KMS-11 (cell line): ENCODE measurements around the gene OR10V1.

Source experiments
- H2AFZ ChIP-seq: fragments of 200-600 bp; sonication (generic); 2 replicates; pipeline ENCODE4 v1.6.1; 2016; ENCODE audit warnings: antibody characterized with exemption, mixed run types, low read depth
- H3K27ac ChIP-seq: fragments of 200-600 bp; sonication (generic); 2 replicates; pipeline ENCODE4 v1.6.1; 2016; ENCODE audit warnings: mild to moderate bottlenecking, mixed run types
- H3K27me3 ChIP-seq: fragments of 200-600 bp; sonication (generic); 2 replicates; pipeline ENCODE4 v1.6.1; 2017; ENCODE audit warnings: mild to moderate bottlenecking, low read depth, mixed run types, moderate library complexity; ENCODE audit not compliant: insufficient read depth
- H3K36me3 ChIP-seq: fragments of 200-600 bp; sonication (generic); 2 replicates; pipeline ENCODE4 v1.6.1; 2017; ENCODE audit warnings: mild to moderate bottlenecking, mixed run types; ENCODE audit not compliant: insufficient read depth
- H3K4me1 ChIP-seq: fragments of 200-600 bp; sonication (generic); 2 replicates; pipeline ENCODE4 v1.6.1; 2016; ENCODE audit warnings: mild to moderate bottlenecking, low read depth, mixed run types; ENCODE audit not compliant: poor library complexity, severe bottlenecking
- H3K4me2 ChIP-seq: fragments of 200-600 bp; sonication (generic); 2 replicates; pipeline ENCODE4 v1.7.0; 2016; ENCODE audit warnings: mild to moderate bottlenecking, mixed run types
- H3K4me3 ChIP-seq: fragments of 200-600 bp; sonication (generic); IDR thresholded peaks from 2 replicates; pipeline ENCODE4 v1.6.1; 2017; ENCODE audit warnings: low read depth, low read length, mixed read lengths; ENCODE audit not compliant: insufficient read depth
- H3K79me2 ChIP-seq: fragments of 200-600 bp; sonication (generic); 2 replicates; pipeline ENCODE4 v1.6.1; 2016; ENCODE audit warnings: low read depth, mixed run types; ENCODE audit not compliant: insufficient read depth
- H3K9ac ChIP-seq: fragments of 200-600 bp; sonication (generic); 2 replicates; pipeline ENCODE4 v1.6.1; 2016; ENCODE audit warnings: mild to moderate bottlenecking, mixed run types
- H4K20me1 ChIP-seq: fragments of 200-600 bp; sonication (generic); 2 replicates; pipeline ENCODE4 v1.6.1; 2016; ENCODE audit warnings: mild to moderate bottlenecking, mixed run types; ENCODE audit not compliant: insufficient read depth
- CTCF ChIP-seq: fragments of 200-600 bp; sonication (generic); conservative IDR thresholded peaks from 2 replicates; pipeline ENCODE4 v1.6.1; 2017; ENCODE audit warnings: low read depth, mild to moderate bottlenecking, antibody characterized with exemption, low read length, moderate library complexity, mixed read lengths

OR10V1 gene

GRCh38 chr11:59754859-59755700 is 41.4 kb upstream of the OR10V1 start, which contains the start of gene STX3:
Gene STX3, plus strand, starts transcription at chr11:59755376. Its CDS starts 230 bp downstream, at chr11:59755606.
- H3K4me2 ChIP-seq = peak within 1 kb of the TSS; percentile 97
- no peaks in the 10 kb centered on the region for H3K79me2 ChIP-seq
- no peaks in the 10 kb centered on the region for H3K36me3 ChIP-seq
- H2AFZ ChIP-seq = peak within 1 kb of the TSS; percentile 100
- H4K20me1 ChIP-seq = no peaks in the 10 kb centered on the region
- no peaks in the 10 kb centered on the region for H3K27me3 ChIP-seq
- peaks cover 9% of the 10 kb centered on the region for H3K4me1 ChIP-seq
- no peak for TF ChIP-seq CTCF
- no peak within 1 kb of the TSS for H3K4me3 ChIP-seq
- H3K9ac ChIP-seq = peak within 1 kb of the TSS; percentile 57; the same call in 1 of the 2 replicates
- H3K27ac ChIP-seq = no peak within 1 kb of the TSS

- Histone ChIP-seq H3K9ac (peak overlapping the region; percentile 30; the same call in 1 of the 2 replicates), H3K4me3 (no peak overlapping the region), H4K20me1 (no peaks in the 10 kb centered on the region), H3K4me1 (peaks cover 9% of the 10 kb centered on the region), H3K36me3 (no peaks in the 10 kb centered on the region), H3K27ac (no peak overlapping the region), H3K79me2 (no peaks in the 10 kb centered on the region), H3K27me3 (no peaks in the 10 kb centered on the region), H2AFZ (peak overlapping the region; percentile 100), H3K4me2 (peak overlapping the region; percentile 97)
- TF ChIP-seq CTCF = no peak
Observed at GRCh38 chr11:59754494-59754858, 40.8 kb upstream of the OR10V1 start.

- Histone ChIP-seq H2AFZ (peak overlapping the region; percentile 100), H4K20me1 (no peaks in the 10 kb centered on the region), H3K4me1 (peaks cover 9% of the 10 kb centered on the region), H3K9ac (peak overlapping the region; percentile 30; the same call in 1 of the 2 replicates), H3K27ac (no peak overlapping the region), H3K4me2 (peak overlapping the region; percentile 97), H3K36me3 (no peaks in the 10 kb centered on the region), H3K27me3 (no peaks in the 10 kb centered on the region), H3K79me2 (no peaks in the 10 kb centered on the region), H3K4me3 (no peak overlapping the region)
- peak; percentile 93 for TF ChIP-seq CTCF
Observed at GRCh38 chr11:59753650-59754493, 40.2 kb upstream of the OR10V1 start.

DNA sequence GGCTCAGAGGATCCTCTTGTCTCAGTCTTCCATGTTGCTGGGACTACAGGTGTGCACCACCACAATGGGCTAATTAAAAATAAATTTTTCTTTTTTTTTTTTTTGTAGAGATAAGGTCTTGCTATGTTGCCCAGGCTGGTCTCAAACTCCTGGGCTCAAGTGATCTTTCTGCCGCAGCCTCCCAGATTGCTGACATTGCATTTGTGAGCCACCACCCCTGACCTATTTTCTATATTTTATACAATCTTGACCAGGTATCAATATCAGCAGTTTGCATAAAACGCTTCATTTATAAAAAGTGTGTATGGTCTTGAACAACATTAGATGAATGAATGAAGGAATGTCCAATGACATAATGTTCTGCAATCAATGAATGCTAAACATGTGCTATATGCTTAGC is 32.5 kb upstream of the OR10V1 start:
- Histone ChIP-seq H3K27ac (no peak overlapping the region), H3K4me1 (no peaks in the 10 kb centered on the region), H3K79me2 (no peaks in the 10 kb centered on the region), H3K36me3 (no peaks in the 10 kb centered on the region), H4K20me1 (no peaks in the 10 kb centered on the region), H3K4me2 (no peak overlapping the region), H2AFZ (no peak overlapping the region), H3K9ac (no peak overlapping the region), H3K27me3 (no peaks in the 10 kb centered on the region), H3K4me3 (no peak overlapping the region)
- no peak for TF ChIP-seq CTCF
